Epithelial cell of esophagus (primary cell): ENCODE data around the gene AK2.

ENCODE experiments used
- DNase-seq: peaks from one replicate; pipeline ENCODE4 v3.0.0; 2010; ENCODE audit warnings: low read depth
- H3K4me3 ChIP-seq: 2 replicates; pipeline ENCODE4 v1.5.1; 2011; ENCODE audit warnings: mild to moderate bottlenecking, low read length, control low read depth
- TF ChIP-seq, protein P1 (sequence below): IDR thresholded peaks from 2 replicates; pipeline ENCODE4 v1.5.1; 2011; ENCODE audit warnings: low read depth, mild to moderate bottlenecking, low read length, control low read depth, inconsistent platforms; ENCODE audit not compliant: insufficient read depth; ENCODE audit errors: missing control alignments

AK2 gene

GRCh38 chr1:33061834-33062233, 25.2 kb upstream of the AK2 start:
- DNase-seq: no peak
- TF ChIP-seq, protein P1, sequence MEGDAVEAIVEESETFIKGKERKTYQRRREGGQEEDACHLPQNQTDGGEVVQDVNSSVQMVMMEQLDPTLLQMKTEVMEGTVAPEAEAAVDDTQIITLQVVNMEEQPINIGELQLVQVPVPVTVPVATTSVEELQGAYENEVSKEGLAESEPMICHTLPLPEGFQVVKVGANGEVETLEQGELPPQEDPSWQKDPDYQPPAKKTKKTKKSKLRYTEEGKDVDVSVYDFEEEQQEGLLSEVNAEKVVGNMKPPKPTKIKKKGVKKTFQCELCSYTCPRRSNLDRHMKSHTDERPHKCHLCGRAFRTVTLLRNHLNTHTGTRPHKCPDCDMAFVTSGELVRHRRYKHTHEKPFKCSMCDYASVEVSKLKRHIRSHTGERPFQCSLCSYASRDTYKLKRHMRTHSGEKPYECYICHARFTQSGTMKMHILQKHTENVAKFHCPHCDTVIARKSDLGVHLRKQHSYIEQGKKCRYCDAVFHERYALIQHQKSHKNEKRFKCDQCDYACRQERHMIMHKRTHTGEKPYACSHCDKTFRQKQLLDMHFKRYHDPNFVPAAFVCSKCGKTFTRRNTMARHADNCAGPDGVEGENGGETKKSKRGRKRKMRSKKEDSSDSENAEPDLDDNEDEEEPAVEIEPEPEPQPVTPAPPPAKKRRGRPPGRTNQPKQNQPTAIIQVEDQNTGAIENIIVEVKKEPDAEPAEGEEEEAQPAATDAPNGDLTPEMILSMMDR: no peak
- no peak overlapping the region for H3K4me3 ChIP-seq

DNA sequence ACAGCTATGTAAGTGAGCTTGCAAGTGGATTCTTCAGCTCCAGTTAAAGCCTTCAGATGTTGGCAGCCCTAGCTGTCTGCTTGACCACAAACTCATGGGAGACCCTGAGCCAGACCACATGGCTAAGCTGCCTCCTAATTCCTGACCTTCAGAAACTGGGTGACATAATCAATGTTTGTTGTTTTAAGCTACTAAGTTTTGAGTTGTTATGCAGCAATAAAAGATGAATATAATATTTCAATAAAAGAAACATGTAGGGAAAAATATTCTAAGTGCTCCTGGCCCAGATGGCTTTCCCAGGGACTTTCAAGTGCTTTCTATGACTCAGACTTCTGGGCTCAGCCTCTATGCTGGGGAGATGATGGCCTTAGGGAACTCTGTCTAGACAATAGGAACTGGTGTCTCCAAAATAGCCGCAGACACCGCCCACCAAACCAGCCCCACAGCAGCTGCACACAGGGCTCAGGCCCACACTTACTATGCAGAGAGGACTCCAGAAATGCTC, 23.9 kb upstream of the AK2 start:
- DNase-seq: peak; percentile 76
- TF ChIP-seq, protein P1: no peak
- H3K4me3 ChIP-seq: no peak overlapping the region

GRCh38 chr1:33057095-33057494, 20.4 kb upstream of the AK2 start:
- DNase-seq: no peak
- TF ChIP-seq, protein P1: no peak
- H3K4me3 ChIP-seq: no peak overlapping the region

- no peak overlapping the region for H3K4me3 ChIP-seq
- TF ChIP-seq, protein P1: no peak
- no peak for DNase-seq
Observed at GRCh38 chr1:33056426-33056825, 19.7 kb upstream of the AK2 start.

DNA sequence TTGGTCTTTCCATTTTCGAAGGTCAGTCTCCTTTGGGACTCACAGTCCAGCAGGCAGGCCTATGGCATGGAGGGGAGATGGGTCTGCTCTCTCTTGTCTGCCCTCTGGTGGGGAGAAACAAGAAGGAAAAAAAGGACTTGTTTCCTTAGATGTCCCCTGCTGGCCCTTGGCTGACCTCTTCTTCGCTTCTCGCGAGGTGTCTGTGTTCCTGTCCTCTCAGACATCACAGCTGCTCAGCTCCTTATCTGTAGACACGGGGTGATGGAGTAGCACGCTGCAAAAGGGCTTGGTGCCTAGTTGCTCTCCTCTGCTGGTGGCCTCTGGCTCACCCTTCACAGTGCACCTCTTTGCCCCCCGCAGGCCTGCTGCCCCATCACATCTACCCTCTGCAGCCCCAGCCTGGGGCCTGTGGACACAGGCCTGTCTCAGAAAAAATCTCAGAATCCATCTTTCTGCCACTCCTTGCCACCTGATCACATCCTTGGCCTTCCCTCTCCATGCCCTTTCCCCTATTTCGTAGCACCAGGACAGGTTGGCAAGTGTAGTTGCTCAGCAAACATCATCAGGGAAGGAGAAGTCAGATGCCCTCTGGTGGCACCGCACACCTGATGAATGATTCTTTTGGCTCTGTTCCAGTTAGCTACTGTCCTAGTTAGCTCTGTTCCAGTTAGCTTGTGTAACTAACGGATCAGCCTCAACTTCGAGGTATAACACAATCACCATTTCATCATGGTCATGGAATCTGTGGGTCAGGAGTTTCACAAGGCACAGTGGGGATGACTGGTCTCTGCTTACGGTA, 18.7 kb upstream of the AK2 start:
- no peak overlapping the region for H3K4me3 ChIP-seq
- peak; percentile 85 for DNase-seq
- TF ChIP-seq, protein P1: peak; percentile 67

GRCh38 chr1:33050221-33051076, 13.8 kb upstream of the AK2 start:
- TF ChIP-seq, protein P1: peak; percentile 21
- DNase-seq: peak; percentile 90
- no peak overlapping the region for H3K4me3 ChIP-seq
